H1 (cell line): ENCODE measurements around the gene NAGS. TPM values are rescaled to one million over a fixed set of nuclear protein-coding genes. Genes with fewer than 3 reads are reported as not detected.

Experiments used
- CTCF ChIA-PET: fragments of 300-600 bp; sonication (Branson Sonifier 250); formaldehyde crosslinking; loops from one replicate; lab custom pipeline; 2021; ENCODE audit not compliant: partially characterized antibody; lab: Charles Lee
- POLR2A ChIA-PET: fragments of 300-600 bp; sonication (Branson Sonifier 250); formaldehyde crosslinking; loops from one replicate; lab custom pipeline; 2021; ENCODE audit warnings: inconsistent platforms; ENCODE audit not compliant: partially characterized antibody; lab: Charles Lee
- DNase-seq, 2 experiments: peaks; one replicate each; pipeline versions ENCODE4 v3.0.0 to v3.0.0-alpha.2; 2010 to 2022; ENCODE audit warnings: low spot score in 2 of 2, low read depth in 1 of 2, mixed read lengths in 1 of 2
- FAIRE-seq: peaks from 2 replicates; lab custom pipeline; 2011; peaks lifted over from hg19 to GRCh38; lab: Jason Lieb, UNC
- H2AFZ ChIP-seq: 2 replicates; pipeline ENCODE4 v1.8.1; 2012; ENCODE audit warnings: low read length, inconsistent platforms
- H2AK5ac ChIP-seq: 2 replicates; pipeline ENCODE4 v1.6.1; 2013; ENCODE audit warnings: low read depth, low read length
- H2BK120ac ChIP-seq: replicated peaks from 2 replicates; pipeline ENCODE3; 2013; ENCODE audit warnings: low read depth, low read length, inconsistent platforms
- H2BK12ac ChIP-seq: 2 replicates; pipeline ENCODE4 v1.6.1; 2013; ENCODE audit warnings: low read depth, low read length
- H2BK15ac ChIP-seq: 2 replicates; pipeline ENCODE4 v1.6.1; 2013; ENCODE audit warnings: low read length
- H2BK20ac ChIP-seq: 2 replicates; pipeline ENCODE4 v1.6.1; 2013; ENCODE audit warnings: low read length
- H2BK5ac ChIP-seq: 2 replicates; pipeline ENCODE4 v1.6.1; 2013; ENCODE audit warnings: low read depth, low read length
- H3K14ac ChIP-seq: 2 replicates; pipeline ENCODE4 v1.6.1; 2013; ENCODE audit warnings: inconsistent platforms; ENCODE audit not compliant: insufficient read length
- H3K18ac ChIP-seq: 2 replicates; pipeline ENCODE4 v1.6.1; 2013; ENCODE audit warnings: low read length; ENCODE audit errors: extremely low read depth
- H3K23ac ChIP-seq: 2 replicates; pipeline ENCODE4 v1.6.1; 2013; ENCODE audit warnings: inconsistent platforms; ENCODE audit not compliant: insufficient read length
- H3K23me2 ChIP-seq: 2 replicates; pipeline ENCODE4 v1.6.1; 2013; ENCODE audit warnings: low read depth, low read length
- H3K27ac ChIP-seq: 2 replicates; pipeline ENCODE4 v1.6.1; 2011; ENCODE audit warnings: low read depth, low read length, inconsistent platforms
- H3K27me3 ChIP-seq, 4 experiments: replicated peaks in 1 of 4; 1 replicate in 1 of 4; 2 replicates in 3 of 4; pipeline versions ENCODE4 v1.6.1 to v1.8.1; 2011 to 2013; ENCODE audit warnings: low read length in 3 of 4, mild to moderate bottlenecking in 3 of 4, inconsistent platforms in 2 of 4, mixed read lengths in 2 of 4, moderate library complexity in 1 of 4; ENCODE audit not compliant: control insufficient read depth in 3 of 4, insufficient read depth in 3 of 4; ENCODE audit errors: extremely low read depth in 1 of 4
- H3K36me3 ChIP-seq, 4 experiments: 2 replicates each; pipeline versions ENCODE4 v1.6.1 to v1.8.1; 2011 to 2013; ENCODE audit warnings: mild to moderate bottlenecking in 4 of 4, low read length in 3 of 4, moderate library complexity in 2 of 4, control low read depth in 1 of 4, inconsistent platforms in 1 of 4; ENCODE audit not compliant: insufficient read depth in 4 of 4, control insufficient read depth in 2 of 4
- H3K4ac ChIP-seq: replicated peaks from 2 replicates; pipeline ENCODE3; 2013; ENCODE audit warnings: low read length, low read depth, mixed read lengths, inconsistent platforms; ENCODE audit not compliant: insufficient read length
- H3K4me1 ChIP-seq, 4 experiments: replicated peaks in 1 of 4; 1 replicate in 1 of 4; 2 replicates in 3 of 4; pipeline versions ENCODE4 v1.6.1 to v1.8.1; 2011 to 2013; ENCODE audit warnings: low read length in 3 of 4, inconsistent platforms in 2 of 4, mixed read lengths in 1 of 4; ENCODE audit not compliant: insufficient read depth in 4 of 4, control insufficient read depth in 3 of 4
- H3K4me2 ChIP-seq, 2 experiments: 2 replicates each; pipeline versions ENCODE4 v1.6.1 to v1.8.1; 2011 to 2013; ENCODE audit warnings: low read depth in 2 of 2, low read length in 2 of 2, control low read depth in 1 of 2, inconsistent platforms in 1 of 2, mild to moderate bottlenecking in 1 of 2; ENCODE audit not compliant: insufficient read depth in 1 of 2
- H3K4me3 ChIP-seq, 4 experiments: fragments of 200-600, 300-600 bp in 1 of 4; sonication (generic), shearing (Covaris generic), sonication (Bioruptor Twin) in 1 of 4; 2 replicates each; pipeline versions ENCODE4 v1.5.1 to v1.8.1; 2011 to 2016; ENCODE audit warnings: low read length in 4 of 4, low read depth in 3 of 4, control low read depth in 2 of 4, inconsistent platforms in 2 of 4, mild to moderate bottlenecking in 2 of 4, mixed read lengths in 1 of 4, moderate library complexity in 1 of 4; ENCODE audit not compliant: insufficient read depth in 2 of 4; ENCODE audit errors: extremely low read depth in 1 of 4
- H3K56ac ChIP-seq: replicated peaks from 2 replicates; pipeline ENCODE3; 2013; ENCODE audit warnings: low read depth, mild to moderate bottlenecking, mixed read lengths, low read length, inconsistent platforms; ENCODE audit not compliant: insufficient read length
- H3K79me1 ChIP-seq: 2 replicates; pipeline ENCODE4 v1.6.1; 2013; ENCODE audit warnings: low read depth, low read length, control low read depth
- H3K79me2 ChIP-seq, 2 experiments: 2 replicates each; pipeline versions ENCODE4 v1.6.1 to v1.8.1; 2012 to 2013; ENCODE audit warnings: low read length in 2 of 2, mild to moderate bottlenecking in 2 of 2, inconsistent platforms in 1 of 2; ENCODE audit not compliant: insufficient read depth in 2 of 2, control insufficient read depth in 1 of 2
- H3K9ac ChIP-seq, 4 experiments: replicated peaks in 1 of 4; 1 replicate in 1 of 4; 2 replicates in 3 of 4; pipeline versions ENCODE4 v1.6.1 to v1.8.1; 2011 to 2013; ENCODE audit warnings: low read depth in 3 of 4, low read length in 3 of 4, control low read depth in 2 of 4, mild to moderate bottlenecking in 2 of 4, moderate library complexity in 2 of 4, inconsistent platforms in 1 of 4; ENCODE audit errors: extremely low read depth in 1 of 4
- H3K9me3 ChIP-seq, 2 experiments: 2 replicates each; pipeline versions ENCODE4 v1.6.1 to v1.8.1; 2012 to 2013; ENCODE audit warnings: mild to moderate bottlenecking in 2 of 2, moderate library complexity in 2 of 2, control low read depth in 1 of 2, inconsistent platforms in 1 of 2, low read depth in 1 of 2, low read length in 1 of 2, mixed read lengths in 1 of 2; ENCODE audit not compliant: insufficient read depth in 2 of 2
- H4K20me1 ChIP-seq, 2 experiments: replicated peaks in 1 of 2; 2 replicates each; pipeline versions ENCODE3 to v1.8.1; 2011 to 2013; ENCODE audit warnings: inconsistent platforms in 2 of 2, low read length in 2 of 2, mild to moderate bottlenecking in 1 of 2; ENCODE audit not compliant: insufficient read depth in 2 of 2, control insufficient read depth in 1 of 2
- H4K5ac ChIP-seq: 2 replicates; pipeline ENCODE4 v1.6.1; 2013; ENCODE audit warnings: low read length, low read depth, mixed read lengths, inconsistent platforms; ENCODE audit not compliant: insufficient read length
- H4K8ac ChIP-seq: 2 replicates; pipeline ENCODE4 v1.8.0; 2013; ENCODE audit warnings: mild to moderate bottlenecking, moderate library complexity, low read length, inconsistent platforms; ENCODE audit not compliant: insufficient read depth; ENCODE audit errors: extremely low read depth
- H4K91ac ChIP-seq: replicated peaks from 2 replicates; pipeline ENCODE3; 2013; ENCODE audit warnings: low read length, mixed read lengths, inconsistent platforms; ENCODE audit not compliant: insufficient read length
- CTBP2 ChIP-seq: IDR thresholded peaks from 2 replicates; pipeline ENCODE4 v1.7.0; 2011; ENCODE audit warnings: borderline replicate concordance, mild to moderate bottlenecking, moderate library complexity, mixed read lengths, low read length; ENCODE audit not compliant: insufficient read depth, insufficient read length
- JUND ChIP-seq: IDR thresholded peaks from 2 replicates; pipeline ENCODE4 v1.6.1; 2011; ENCODE audit warnings: mild to moderate bottlenecking, improper control_type of control experiment, low read length
- KDM4A ChIP-seq: IDR thresholded peaks from one replicate; pipeline ENCODE4 v1.7.1; 2012; ENCODE audit warnings: low read depth, mild to moderate bottlenecking, moderate library complexity, low read length, inconsistent platforms; ENCODE audit not compliant: severe bottlenecking
- PHF8 ChIP-seq: fragments of 200-600 bp; sonication (generic); conservative IDR thresholded peaks from 2 replicates; pipeline ENCODE4 v1.7.1; 2012; ENCODE audit warnings: low read depth, mild to moderate bottlenecking, inconsistent platforms, low read length, moderate library complexity
- POU5F1 ChIP-seq: IDR thresholded peaks from 2 replicates; pipeline ENCODE4 v1.6.1; 2011; ENCODE audit warnings: low read depth, mild to moderate bottlenecking, low read length, moderate library complexity
- WGBS, 2 experiments: shearing (Covaris generic) in 1 of 2; methylation state at CpG; one replicate each; pipeline versions ENCODE4 v1.1.6 to v1.1.7; 2013 to 2015; ENCODE audit warnings: low lambda C conversion rate in 2 of 2, mixed read lengths in 2 of 2, inconsistent platforms in 1 of 2, low coverage in 1 of 2, missing lambda C conversion rate in 1 of 2; ENCODE audit not compliant: insufficient replicate concordance in 2 of 2, insufficient coverage in 1 of 2, insufficient read length in 1 of 2; ENCODE audit errors: extremely low coverage in 1 of 2, missing lambda C conversion rate in 1 of 2; 5-methylcytosine and 5-hydroxymethylcytosine counted together
- polyA plus RNA-seq, 7 experiments: library from polyadenylated mRNA; depleted of rRNA in 3 of 7; stranded (reverse) in 5 of 7; unstranded in 2 of 7; fragments of >200 nt in 5 of 7; fragments of 200-250 nt in 2 of 7; gene quantifications; 1 replicate in 5 of 7; 2 replicates in 1 of 7; 4 replicates in 1 of 7; pipeline versions ENCODE4 v1.2.1 to v1.2.3, GENCODE V29; 2011 to 2013; ENCODE audit warnings: missing spikeins in 2 of 7, mixed read lengths in 2 of 7
- total RNA-seq: library from RNA; stranded (reverse); fragmentation: NEBNext Ultra II Directional; extraction: Animal tissue kit (Norgen Biotek cat#: 25700); gene quantifications from 2 replicates; pipeline ENCODE4 v1.2.1, GENCODE V29; 2021

Gene NAGS
- total and polyA plus RNA-seq, 2 of the 8 experiments (the other 6 are each of a cell fraction or from before 2014, with no cell fraction given): 4.0 to 5.1 TPM

DNA sequence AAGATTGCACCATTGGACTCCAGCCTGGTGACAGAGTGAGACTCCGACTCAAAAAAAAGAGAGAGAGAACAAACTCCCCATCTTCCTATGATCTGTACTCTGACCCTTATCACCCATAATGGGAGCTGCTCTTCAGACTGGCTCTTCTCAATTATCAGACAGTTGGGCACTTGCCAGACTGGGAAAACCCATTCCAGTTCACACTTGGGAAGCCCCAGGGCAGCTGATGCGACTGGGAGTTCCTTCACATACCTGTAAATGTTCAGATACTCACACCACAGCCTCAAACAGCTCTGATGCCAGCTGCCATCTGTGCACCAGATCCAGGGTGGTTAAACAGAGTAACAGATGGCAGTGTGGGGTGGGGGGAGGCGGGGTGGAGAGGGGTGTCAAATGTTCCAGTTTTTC, 34.2 kb downstream of the NAGS start:
- no peak overlapping the region for H4K91ac ChIP-seq
- no peaks in the 10 kb centered on the region for H3K27me3 ChIP-seq
- H3K18ac ChIP-seq: no peak overlapping the region
- H4K8ac ChIP-seq: no peak overlapping the region
- H3K4me1 ChIP-seq: no peaks in the 10 kb centered on the region
- no peak overlapping the region for H3K23ac ChIP-seq
- H3K27ac ChIP-seq: no peak overlapping the region
- H3K4ac ChIP-seq: no peak overlapping the region
- peaks cover 4% of the 10 kb centered on the region; the same call in 1 of the 2 replicates for H3K79me1 ChIP-seq
- H2BK5ac ChIP-seq: no peak overlapping the region
- peaks cover 0 to 39% of the 10 kb centered on the region in 2 experiments; a peak in 2 of 4 replicates for H3K79me2 ChIP-seq
- no peak overlapping the region for H3K4me3 ChIP-seq
- ChIA-PET CTCF (interaction anchor here (1.0 to 9.5 kb wide), 5 partner anchors 12 to 94 kb away, joined by 3 to 108 read pairs (median 3); no protein-coding TSS in a partner anchor), POLR2A (interaction anchor here (1.4 to 7.4 kb wide), 4 partner anchors 11 to 28 kb away, joined by 3 to 55 read pairs (median 6); partner anchors contain the start of genes LSM12 and TMEM101)
- no peak overlapping the region for H2BK12ac ChIP-seq
- no peaks in the 10 kb centered on the region for H3K9me3 ChIP-seq
- H4K20me1 ChIP-seq: peaks cover 4 to 16% of the 10 kb centered on the region in 2 experiments
- FAIRE-seq: no peak
- H2AK5ac ChIP-seq: no peak overlapping the region
- H3K23me2 ChIP-seq: no peaks in the 10 kb centered on the region
- no peak overlapping the region for H4K5ac ChIP-seq
- no peak overlapping the region for H2AFZ ChIP-seq
- DNase-seq: no peak
- no peak overlapping the region for H2BK20ac ChIP-seq
- no peak overlapping the region for H2BK15ac ChIP-seq
- H3K9ac ChIP-seq: no peak overlapping the region
- H3K56ac ChIP-seq: no peak overlapping the region
- H3K14ac ChIP-seq: no peak overlapping the region
- no peak overlapping the region for H2BK120ac ChIP-seq
- peaks cover 22 to 46% (median 38%) of the 10 kb centered on the region in 4 experiments for H3K36me3 ChIP-seq
- 96% methylated on average over 3 of the region's 3 CpGs; no CpG with 5 or more reads in 1 of the 2 experiments for WGBS, 2 experiments
- H3K4me2 ChIP-seq: no peak overlapping the region
- TF ChIP-seq KDM4A (no peak), POU5F1 (no peak), PHF8 (no peak), JUND (no peak), CTBP2 (no peak)
